Psoas muscle (tissue), 8 donors: ENCODE measurements around the gene RDH16. TPM values are rescaled to one million over a fixed set of nuclear protein-coding genes. Genes with fewer than 3 reads are reported as not detected.

Experiments
- ATAC-seq, 4 donors: fragments of 200-7000 bp; cut with Tn5 transposase; one replicate each; pipeline ENCODE4 v1.9.1; 2020; ENCODE audit warnings: moderate library complexity in 3 of 4, mild to moderate bottlenecking in 2 of 4
- DNase-seq, 2 donors: peaks; one replicate each; pipeline ENCODE4 v3.0.0-alpha.2; 2020
- H3K27ac ChIP-seq: fragments of 200-600 bp; one replicate; pipeline ENCODE4 v1.8.0; 2022
- H3K27me3 ChIP-seq, 3 donors: fragments of 200-600 bp in 1 of 3; one replicate each; pipeline versions ENCODE4 v1.6.1 to v1.8.0; 2013 to 2022; ENCODE audit warnings: low read length in 2 of 3, mild to moderate bottlenecking in 2 of 3, moderate library complexity in 1 of 3; ENCODE audit not compliant: insufficient read depth in 3 of 3
- H3K36me3 ChIP-seq, 2 donors: fragments of 200-600 bp in 1 of 2; one replicate each; pipeline versions ENCODE4 v1.6.1 to v1.8.0; 2013 to 2022; ENCODE audit warnings: low read depth in 1 of 2, mild to moderate bottlenecking in 1 of 2, moderate library complexity in 1 of 2; ENCODE audit not compliant: insufficient read depth in 1 of 2
- H3K4me1 ChIP-seq: fragments of 200-600 bp; one replicate; pipeline ENCODE4 v1.8.0; 2022
- H3K4me3 ChIP-seq: fragments of 200-600 bp; one replicate; pipeline ENCODE4 v1.8.0; 2022; ENCODE audit warnings: mild to moderate bottlenecking
- H3K9me3 ChIP-seq: fragments of 200-600 bp; one replicate; pipeline ENCODE4 v1.8.0; 2022
- WGBS, 3 donors: extraction: QIAGEN DNeasy Blood & Tissue Kit; methylation state at CpG; one replicate each; pipeline versions ENCODE4 v1.1.6 to v1.1.7; 2013; 5-methylcytosine and 5-hydroxymethylcytosine counted together
- intact Hi-C, 2 donors: fragments of 100-400 bp; cut with DNase I; formaldehyde crosslinking; loops; one replicate each; pipeline versions ENCODE4 v1.11.0 to v1.14.2; 2022
- polyA plus RNA-seq, 3 donors: library from polyadenylated mRNA; stranded (reverse); fragments of 200-250 nt; gene quantifications; one replicate each; pipeline ENCODE4 v1.2.3, GENCODE V29; 2013
- total RNA-seq, 4 donors: library from RNA; stranded (reverse); fragmentation: NEBNext Ultra II Directional in 2 of 4; extraction: Animal tissue kit (Norgen Biotek cat#: 25700) in 2 of 4; gene quantifications; one replicate each; pipeline versions ENCODE4 v1.2.1 to v1.2.4, GENCODE V29; 2021 to 2023
- TF ChIP-seq, protein P1 (sequence below): fragments of 200-600 bp; IDR thresholded peaks from one replicate; pipeline ENCODE4 v1.8.0; 2022; ENCODE audit warnings: antibody characterized with exemption
- donor health status: healthy with polysubstance abuse.
- donor health status: DM: no; HTN: no; CAD: no; lungs with moderate emphysema.
- donor health status: Bipolar disorder and iron deficiency.
- donor health status: healthy.
- donor health status: DM: yes; HTN: yes; CAD: no.
- donor health status: DM: no; HTN: no; CAD: no.
- donor health status: DM: no; HTN: no; CAD: no.
- donor health status: DM: yes; HTN: yes; CAD: no.

RDH16 gene
- total and polyA plus RNA-seq, 7 donors = 0.10 to 0.52 (median 0.32) TPM

DNA sequence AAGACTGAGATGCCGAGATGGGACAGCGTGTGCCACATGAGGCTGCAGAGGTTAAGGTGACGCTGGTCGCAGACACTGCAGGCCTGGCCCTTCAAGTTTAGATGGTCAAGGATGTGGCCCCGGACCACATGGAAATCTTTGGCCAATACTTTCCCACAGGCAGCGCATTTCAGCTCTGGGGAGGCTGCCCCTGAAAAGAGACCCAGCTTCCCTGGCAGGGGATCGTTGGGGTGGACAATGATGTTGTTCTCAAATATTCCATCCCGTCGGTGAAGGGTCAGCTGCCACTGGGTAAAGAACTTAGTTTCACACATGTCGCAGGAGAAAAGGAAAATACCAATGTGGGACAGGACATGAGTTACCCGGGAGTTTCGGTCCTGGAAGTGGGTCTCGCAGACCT is 46.0 kb upstream of the RDH16 start:
- H3K4me1 ChIP-seq = peaks cover 10% of the 10 kb centered on the region
- no peaks in the 10 kb centered on the region for H3K9me3 ChIP-seq
- intact Hi-C loops = loop anchor here in 1 of 2 donors (5.0 to 10.0 kb wide), 2 partner anchors 246 to 489 kb away; no protein-coding TSS in a partner anchor
- no peak overlapping the region for H3K4me3 ChIP-seq
- no peak for DNase-seq
- no peaks in the 10 kb centered on the region for H3K27me3 ChIP-seq
- H3K27ac ChIP-seq = no peak overlapping the region
- TF ChIP-seq, protein P1, sequence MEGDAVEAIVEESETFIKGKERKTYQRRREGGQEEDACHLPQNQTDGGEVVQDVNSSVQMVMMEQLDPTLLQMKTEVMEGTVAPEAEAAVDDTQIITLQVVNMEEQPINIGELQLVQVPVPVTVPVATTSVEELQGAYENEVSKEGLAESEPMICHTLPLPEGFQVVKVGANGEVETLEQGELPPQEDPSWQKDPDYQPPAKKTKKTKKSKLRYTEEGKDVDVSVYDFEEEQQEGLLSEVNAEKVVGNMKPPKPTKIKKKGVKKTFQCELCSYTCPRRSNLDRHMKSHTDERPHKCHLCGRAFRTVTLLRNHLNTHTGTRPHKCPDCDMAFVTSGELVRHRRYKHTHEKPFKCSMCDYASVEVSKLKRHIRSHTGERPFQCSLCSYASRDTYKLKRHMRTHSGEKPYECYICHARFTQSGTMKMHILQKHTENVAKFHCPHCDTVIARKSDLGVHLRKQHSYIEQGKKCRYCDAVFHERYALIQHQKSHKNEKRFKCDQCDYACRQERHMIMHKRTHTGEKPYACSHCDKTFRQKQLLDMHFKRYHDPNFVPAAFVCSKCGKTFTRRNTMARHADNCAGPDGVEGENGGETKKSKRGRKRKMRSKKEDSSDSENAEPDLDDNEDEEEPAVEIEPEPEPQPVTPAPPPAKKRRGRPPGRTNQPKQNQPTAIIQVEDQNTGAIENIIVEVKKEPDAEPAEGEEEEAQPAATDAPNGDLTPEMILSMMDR = no peak
- 87 to 92% (median 90%) methylated on average over 13 of the region's 13 CpGs for WGBS, 3 donors
- peaks cover 0 to 60% of the 10 kb centered on the region in 2 donors for H3K36me3 ChIP-seq
- ATAC-seq = no peak

DNA sequence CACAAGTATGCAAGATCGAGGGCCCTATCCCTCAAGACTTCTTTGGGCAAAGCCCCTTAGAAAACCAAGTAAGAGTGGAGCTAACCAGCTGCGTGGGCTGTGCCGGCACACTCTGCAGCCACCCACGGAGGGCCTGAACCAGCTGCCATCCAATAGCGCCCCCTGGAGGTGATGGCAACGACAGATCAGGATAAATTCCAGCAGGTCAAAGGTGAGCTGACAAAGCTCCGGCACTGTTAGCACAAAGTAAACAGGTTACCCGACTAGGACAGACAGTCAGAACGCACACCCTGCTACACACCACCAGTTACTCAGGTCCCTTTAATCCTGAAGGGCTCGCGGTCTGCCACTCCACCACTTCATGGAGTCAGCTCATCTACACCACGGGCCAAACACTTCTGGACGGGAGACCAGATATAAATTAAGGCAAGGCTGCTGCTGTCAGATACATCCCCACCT is 44.1 kb upstream of the RDH16 start:
- peak; percentile 59 to 68 for DNase-seq
- peak in 3 of 4 donors; percentile 37 to 57 (median 57) for ATAC-seq
- no peaks in the 10 kb centered on the region for H3K9me3 ChIP-seq
- peaks cover 0 to 60% of the 10 kb centered on the region in 2 donors for H3K36me3 ChIP-seq
- no peaks in the 10 kb centered on the region for H3K27me3 ChIP-seq
- no peak overlapping the region for H3K27ac ChIP-seq
- TF ChIP-seq, protein P1 = peak; percentile 59
- no peak overlapping the region for H3K4me3 ChIP-seq
- WGBS, 3 donors = 38 to 44% (median 42%) methylated on average over 13 of the region's 13 CpGs
- H3K4me1 ChIP-seq = peaks cover 6% of the 10 kb centered on the region
- intact Hi-C loops = loop anchor here in 1 of 2 donors (5.0 to 10.0 kb wide), 2 partner anchors 244 to 487 kb away; no protein-coding TSS in a partner anchor

DNA sequence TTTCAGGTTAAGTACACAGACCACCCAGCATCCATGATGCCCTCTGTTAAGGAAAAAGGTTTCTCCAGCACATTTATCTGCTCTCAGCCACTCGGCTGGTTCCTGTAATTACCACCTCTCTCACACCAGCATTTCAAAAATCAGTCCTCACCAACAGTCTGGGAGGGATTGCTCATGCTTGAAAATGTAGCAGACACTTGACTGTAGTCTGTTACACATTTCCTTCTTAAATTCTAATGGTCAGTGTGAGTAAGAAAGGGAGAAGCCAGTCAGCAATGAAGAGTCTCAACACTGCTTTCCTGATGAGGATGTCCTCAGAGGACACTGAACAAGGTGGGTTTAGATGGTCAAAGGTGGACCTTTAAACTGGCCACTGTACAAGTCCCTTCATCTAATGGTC is 43.0 kb upstream of the RDH16 start:
- Histone ChIP-seq H3K4me1 (peaks cover 5% of the 10 kb centered on the region), H3K4me3 (no peak overlapping the region), H3K27ac (no peak overlapping the region), H3K9me3 (no peaks in the 10 kb centered on the region), H3K36me3 (peaks cover 0 to 61% of the 10 kb centered on the region in 2 donors), H3K27me3 (no peaks in the 10 kb centered on the region)
- ATAC-seq (no peak), DNase-seq (no peak)
- intact Hi-C loops = loop anchor here in 1 of 2 donors (5.0 to 10.0 kb wide), 2 partner anchors 243 to 486 kb away; no protein-coding TSS in a partner anchor
- 61 to 80% (median 64%) methylated on average over 1 of the region's 1 CpG for WGBS, 3 donors
- TF ChIP-seq, protein P1 = no peak

DNA sequence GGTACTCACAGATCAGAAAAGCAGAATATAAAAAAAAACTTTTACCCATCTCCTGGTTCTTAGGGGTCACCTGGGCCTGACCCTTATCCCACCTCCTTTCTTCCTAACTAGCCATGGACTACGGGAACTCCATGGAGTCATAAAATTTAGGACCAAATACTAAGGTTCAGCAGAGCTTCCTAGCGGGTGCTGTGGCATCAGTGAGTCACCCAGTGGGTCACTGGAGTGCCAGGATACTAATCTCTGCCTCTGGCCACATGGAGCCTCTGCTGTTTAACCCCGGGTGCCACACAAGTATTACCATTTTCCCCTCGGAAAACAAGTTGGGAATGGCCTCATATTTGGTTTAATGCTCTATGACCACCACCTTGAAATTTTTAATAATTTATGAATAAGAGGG is 42.0 kb upstream of the RDH16 start:
- DNase-seq = no peak
- Histone ChIP-seq H3K4me3 (no peak overlapping the region), H3K27me3 (no peaks in the 10 kb centered on the region), H3K4me1 (no peaks in the 10 kb centered on the region), H3K27ac (no peak overlapping the region), H3K36me3 (peaks cover 0 to 63% of the 10 kb centered on the region in 2 donors), H3K9me3 (no peaks in the 10 kb centered on the region)
- intact Hi-C loops = loop anchor here in 1 of 2 donors (10.0 kb wide), 1 partner anchor 485 kb away; no protein-coding TSS in a partner anchor
- TF ChIP-seq, protein P1 = no peak
- no peak for ATAC-seq
- WGBS, 3 donors = 71 to 75% (median 75%) methylated on average over 4 of the region's 4 CpGs

DNA sequence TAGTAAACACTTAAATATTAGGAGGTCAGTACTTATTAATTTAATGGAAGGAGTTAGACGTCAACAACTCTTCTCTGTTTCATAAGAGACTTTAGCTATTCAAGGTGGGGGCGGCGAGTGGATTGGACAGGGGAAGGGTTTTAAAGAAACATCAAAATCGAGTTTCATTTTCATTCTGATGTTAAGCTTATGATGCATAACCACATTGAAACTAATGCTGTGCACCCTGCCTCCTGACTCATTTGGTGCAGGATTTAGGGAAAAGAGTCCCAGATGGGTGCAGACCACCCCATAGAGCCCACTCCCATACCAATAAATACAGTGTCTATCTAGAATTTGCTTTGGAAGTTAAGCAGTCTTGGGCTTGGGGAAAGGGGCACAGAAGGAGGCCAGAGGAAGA is 41.6 kb upstream of the RDH16 start:
- TF ChIP-seq, protein P1 = no peak
- Histone ChIP-seq H3K36me3 (peaks cover 0 to 58% of the 10 kb centered on the region in 2 donors), H3K4me3 (no peak overlapping the region), H3K27ac (no peak overlapping the region), H3K9me3 (no peaks in the 10 kb centered on the region), H3K4me1 (no peaks in the 10 kb centered on the region), H3K27me3 (no peaks in the 10 kb centered on the region)
- ATAC-seq (no peak), DNase-seq (no peak)
- intact Hi-C loops = loop anchor here in 1 of 2 donors (10.0 kb wide), 1 partner anchor 484 kb away; no protein-coding TSS in a partner anchor
- 67 to 77% (median 76%) methylated on average over 4 of the region's 4 CpGs for WGBS, 3 donors
